SH-SY5Y (cell line): ENCODE data around the gene ELK3.

Experiments
- GATA2 ChIP-seq: IDR thresholded peaks from 2 replicates; pipeline ENCODE4 v1.6.1; 2011; ENCODE audit warnings: mild to moderate bottlenecking, low read depth, low read length
- GATA3 ChIP-seq: IDR thresholded peaks from 2 replicates; pipeline ENCODE4 v1.6.1; 2011; ENCODE audit warnings: low read depth, mild to moderate bottlenecking, low read length, moderate library complexity

- no peak for TF ChIP-seq GATA3
- TF ChIP-seq GATA2, result no peak
Measured at GRCh38 chr12:96189781-96190180, 4.4 kb upstream of the ELK3 start.
